G401 (cell line): Measurements from ENCODE around the gene FEM1B. TPM values are rescaled to one million over a fixed set of nuclear protein-coding genes. Genes with fewer than 3 reads are reported as not detected.

Source experiments
- DNase-seq: peaks from one replicate; pipeline ENCODE4 v3.0.0-alpha.2; 2015; ENCODE audit warnings: low spot score
- in situ Hi-C: cut with HindIII; loops from 2 replicates; pipeline ENCODE4 v1.10.0; 2016; ENCODE audit warnings: low sequenced_read_pairs, mixed read lengths
- total RNA-seq: library from RNA; depleted of rRNA; stranded (reverse); fragments of >200 nt; shearing (Covaris generic); gene quantifications from 2 replicates; pipeline ENCODE4 v1.2.3, GENCODE V29; 2014

Gene FEM1B
- total RNA-seq, 1 experiment from 2014 or later, result 51.5 TPM

GRCh38 chr15:68302729-68303128 is 25.2 kb downstream of the FEM1B start:
- no peak for DNase-seq
- in situ Hi-C loops, result no loop called here

- DNase-seq, result no peak
Observed at GRCh38 chr15:68303134-68303533, 25.6 kb downstream of the FEM1B start.

DNA sequence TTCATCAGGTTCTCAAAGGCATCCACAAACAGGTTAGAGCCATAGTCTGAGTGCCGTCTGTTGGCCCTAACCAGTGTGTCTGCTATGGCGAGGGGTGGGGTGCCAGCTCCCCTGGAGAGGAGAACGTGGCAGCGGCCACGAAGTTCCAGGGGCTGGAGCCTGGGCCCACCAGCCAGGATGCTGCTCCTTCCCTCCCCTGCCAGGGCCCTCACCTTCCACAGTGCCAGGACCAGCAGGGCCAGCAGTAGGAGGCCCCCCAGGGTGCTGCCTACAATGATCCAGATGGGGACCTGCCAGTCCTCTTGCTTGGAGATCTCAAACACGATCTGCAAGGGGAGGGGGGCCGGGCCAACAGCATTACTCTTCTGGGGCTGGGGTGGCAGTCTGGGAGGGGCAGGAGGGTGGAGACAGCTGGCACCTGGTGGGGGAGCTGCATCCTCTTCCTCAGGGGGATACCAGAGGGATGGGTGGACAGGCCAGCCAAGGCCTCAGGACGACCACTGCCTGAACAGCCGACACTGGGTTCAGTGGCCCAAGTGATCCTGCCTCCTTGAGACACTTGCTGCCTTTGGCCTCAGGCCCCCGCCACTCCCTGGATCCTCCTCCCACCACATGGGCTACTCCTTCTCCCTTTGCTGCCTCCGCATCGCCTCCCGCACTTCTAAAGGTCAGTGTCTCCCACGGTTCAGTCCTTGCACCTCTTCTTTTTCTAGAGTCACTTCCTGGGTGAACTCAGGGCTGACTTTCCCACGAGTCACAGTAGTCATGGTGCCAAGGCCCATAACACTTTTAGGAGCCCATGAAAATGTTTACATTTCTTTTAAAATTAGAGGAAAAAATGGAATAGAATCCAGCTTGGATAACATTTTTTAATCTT is 26.3 kb downstream of the FEM1B start:
- in situ Hi-C loops, result no loop called here
- no peak for DNase-seq

More at GRCh38 chr15:68303134-68303533, 25.6 kb downstream of the FEM1B start:
- in situ Hi-C loops, result no loop called here

DNA sequence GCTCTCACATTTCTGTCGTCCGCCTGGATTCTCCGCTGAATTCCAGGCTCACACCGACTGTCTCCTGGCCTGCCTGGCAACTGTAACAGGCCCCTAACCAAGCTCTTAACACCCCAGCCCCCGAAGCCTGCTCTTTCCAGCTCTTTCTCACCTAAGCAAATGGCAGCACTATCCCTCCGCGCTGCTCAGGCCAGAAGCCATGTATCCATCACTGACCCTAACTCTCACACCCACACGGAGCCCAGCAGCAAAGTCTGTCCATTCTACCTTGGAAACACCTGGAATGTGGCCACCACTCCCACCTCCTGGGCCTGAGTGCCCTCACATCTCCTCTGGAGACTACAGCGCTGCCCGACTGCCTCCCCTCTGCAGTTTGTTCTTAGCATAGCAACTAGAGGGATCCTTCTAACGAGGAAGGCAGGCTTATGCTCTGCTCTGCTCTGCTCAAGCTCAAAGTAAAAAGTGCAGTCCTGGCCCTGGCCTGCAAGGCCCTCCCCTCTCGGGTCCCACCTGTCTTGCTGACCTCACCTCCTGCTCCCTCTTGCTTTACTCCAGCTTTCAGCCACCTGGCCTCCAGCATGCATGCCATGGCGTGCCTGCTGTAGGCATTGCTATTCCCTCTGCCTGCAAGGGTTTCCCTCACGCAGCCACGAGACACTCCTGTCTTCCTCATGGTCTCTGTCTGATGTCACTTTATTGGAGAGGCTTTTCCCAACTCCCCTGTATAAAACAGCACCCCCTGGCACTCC is 27.2 kb downstream of the FEM1B start:
- in situ Hi-C loops, result no loop called here
- no peak for DNase-seq

GRCh38 chr15:68305420-68305871 is 27.9 kb downstream of the FEM1B start:
- in situ Hi-C loops, result no loop called here
- no peak for DNase-seq

DNA sequence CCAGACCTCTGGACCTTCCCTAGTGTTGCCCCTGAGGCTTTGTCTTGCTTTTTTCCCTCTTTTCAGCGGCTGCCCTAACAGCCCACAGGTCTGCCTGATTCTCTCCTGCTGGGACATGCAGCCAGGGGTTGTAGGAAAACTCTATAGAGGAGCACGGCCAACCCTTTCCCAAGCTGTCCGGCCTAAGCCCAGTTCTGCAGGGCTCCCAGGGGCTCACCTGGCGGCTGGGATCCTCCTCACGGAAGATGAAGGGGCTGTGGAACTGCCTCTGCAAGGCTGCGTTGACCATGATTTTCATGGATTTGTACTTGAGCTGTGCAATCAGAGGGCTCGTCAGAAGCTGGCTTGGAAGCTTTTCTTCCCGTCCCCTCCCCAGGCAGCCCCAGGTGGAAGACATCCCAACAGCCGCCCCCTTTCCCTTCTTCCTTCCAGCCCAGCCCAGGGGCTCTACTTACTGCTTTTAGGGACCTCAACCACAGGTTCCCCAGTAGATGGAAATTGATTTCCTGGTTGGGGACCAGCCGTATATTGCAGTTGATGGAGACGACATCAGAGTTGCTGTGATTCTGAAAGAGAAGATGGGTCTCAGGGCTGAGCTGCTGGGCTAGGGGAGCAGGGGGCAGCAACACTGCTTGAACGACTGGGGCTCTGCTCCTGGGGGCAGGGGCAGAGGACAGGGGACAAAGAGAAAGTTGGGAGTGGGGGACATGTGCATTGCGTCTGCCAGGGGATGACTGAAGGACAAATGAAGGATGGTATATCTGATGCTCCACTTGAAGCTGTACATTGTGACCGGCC is 29.8 kb downstream of the FEM1B start:
- in situ Hi-C loops, result no loop called here

GRCh38 chr15:68309024-68309423 is 31.5 kb downstream of the FEM1B start:
- DNase-seq, result no peak
- in situ Hi-C loops, result no loop called here

More for the DNA sequence above, 29.8 kb downstream of the FEM1B start:
- DNase-seq, result no peak

DNA sequence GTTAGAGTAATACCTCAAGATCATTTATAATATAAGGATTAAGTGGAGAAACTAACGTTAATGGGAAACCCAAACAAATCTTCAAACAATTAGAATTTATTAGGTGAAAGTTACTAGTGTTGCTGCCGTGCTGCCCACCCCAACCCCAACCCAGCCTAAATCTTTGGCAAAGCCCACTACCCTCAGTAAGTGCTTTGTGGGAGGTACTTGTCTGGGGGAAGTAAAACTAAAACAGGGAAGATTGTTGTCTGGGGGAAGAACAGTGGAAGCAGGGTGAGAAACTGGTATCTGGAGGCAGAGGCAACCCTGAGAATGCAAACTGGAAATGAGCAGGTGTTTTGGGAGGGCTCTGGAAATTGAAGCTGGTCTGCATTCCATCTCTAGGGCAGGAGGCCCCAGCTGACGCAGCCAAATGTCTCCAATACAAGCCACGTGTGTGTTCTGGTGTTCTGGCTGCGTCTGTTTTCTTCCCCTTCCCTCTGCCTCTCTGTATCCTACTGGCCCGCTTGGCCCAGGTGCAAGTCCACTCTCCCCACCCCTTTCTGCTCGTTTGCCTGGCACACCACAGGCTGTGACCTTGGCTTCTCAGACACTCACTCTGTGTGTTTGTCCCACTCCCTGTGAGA is 32.7 kb downstream of the FEM1B start:
- in situ Hi-C loops, result no loop called here
- no peak for DNase-seq

GRCh38 chr15:68310804-68311463 is 33.4 kb downstream of the FEM1B start:
- in situ Hi-C loops, result no loop called here
- no peak for DNase-seq

- DNase-seq, result no peak
- in situ Hi-C loops, result no loop called here
Observed at GRCh38 chr15:68311464-68311835, 33.9 kb downstream of the FEM1B start.

GRCh38 chr15:68311859-68312557 is 34.5 kb downstream of the FEM1B start:
- in situ Hi-C loops, result no loop called here
- DNase-seq, result no peak

- in situ Hi-C loops, result no loop called here
- no peak for DNase-seq
Observed at GRCh38 chr15:68312701-68313204, 35.2 kb downstream of the FEM1B start.

DNA sequence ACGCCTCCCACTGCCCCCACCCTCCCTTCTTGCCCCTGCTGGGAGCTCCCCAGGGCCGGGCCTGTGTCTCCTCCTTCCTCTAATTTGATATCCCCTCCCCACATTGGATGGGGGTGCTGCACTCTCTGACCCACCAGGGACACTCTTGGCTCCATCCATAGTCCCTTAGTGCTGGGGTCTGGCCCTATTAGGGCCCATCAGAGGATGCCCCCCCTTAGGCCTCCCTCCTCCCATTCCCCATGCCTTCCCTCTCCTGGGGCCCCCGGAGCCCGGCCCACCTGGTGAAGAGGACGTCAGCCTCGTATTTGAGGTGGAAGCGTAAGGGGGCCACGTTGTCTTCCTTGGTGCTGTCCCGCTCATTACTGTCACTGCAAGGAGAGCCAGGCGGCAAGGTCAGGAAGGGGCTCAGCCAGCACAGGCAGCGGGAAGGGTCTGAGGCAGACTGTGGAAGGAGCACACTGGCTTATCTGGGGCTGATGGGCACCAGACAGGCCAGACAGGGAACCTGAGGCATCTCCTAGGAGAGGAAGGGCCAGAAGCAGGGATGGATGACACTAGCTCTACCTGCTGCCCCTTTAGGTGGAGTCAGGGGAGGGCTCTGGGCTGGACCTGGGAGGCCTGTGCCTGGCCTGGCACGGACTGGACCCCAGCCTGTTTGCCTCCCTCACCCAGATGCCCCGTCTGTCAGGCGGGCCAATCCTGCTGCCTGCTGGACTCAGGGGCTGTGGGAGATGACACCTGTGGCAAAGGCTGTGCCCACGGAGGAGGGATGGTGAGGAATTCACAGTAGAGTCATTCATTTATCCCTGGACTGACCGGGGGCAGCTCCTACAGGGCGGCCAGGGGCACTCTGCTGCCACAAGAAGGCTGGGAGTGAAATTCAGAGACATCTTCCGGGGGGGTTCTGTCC is 36.2 kb downstream of the FEM1B start:
- no peak for DNase-seq
- in situ Hi-C loops, result no loop called here

- DNase-seq, result no peak
- in situ Hi-C loops, result no loop called here
Observed at GRCh38 chr15:68314563-68314962, 37.0 kb downstream of the FEM1B start.

DNA sequence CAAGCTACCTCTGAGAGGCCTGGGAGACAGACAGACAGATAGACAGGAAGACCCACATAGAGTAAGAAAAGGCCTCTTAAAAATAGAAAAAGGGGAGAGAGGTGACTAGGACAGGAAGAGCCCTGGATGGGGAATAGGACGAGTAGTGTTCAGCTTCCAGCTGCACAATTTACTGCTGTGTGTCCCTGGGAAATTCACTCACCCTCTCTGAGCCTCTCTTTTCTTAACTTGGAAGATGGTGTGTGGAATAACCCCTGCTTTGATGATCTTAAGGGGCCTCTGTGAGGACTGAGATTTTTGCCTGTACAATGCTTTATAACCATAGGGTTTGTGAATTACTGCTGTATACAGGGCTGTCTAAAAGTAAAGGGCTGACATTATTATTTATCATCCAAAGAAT is 37.5 kb downstream of the FEM1B start:
- in situ Hi-C loops, result no loop called here

GRCh38 chr15:68315495-68316031 is 38.0 kb downstream of the FEM1B start:
- DNase-seq, result peak; percentile 63
- in situ Hi-C loops, result no loop called here

More for the DNA sequence above, 37.5 kb downstream of the FEM1B start:
- no peak for DNase-seq
